SJSA1 (cell line): Measurements from ENCODE around the gene SLC1A3. TPM values are rescaled to one million over a fixed set of nuclear protein-coding genes. Genes with fewer than 3 reads are reported as not detected.

Source experiments
- DNase-seq, 2 experiments: peaks; one replicate each; pipeline ENCODE4 v3.0.0-alpha.2; 2015 to 2020; ENCODE audit warnings: low spot score in 2 of 2, low read depth in 1 of 2
- H3K27ac ChIP-seq: fragments of 250-450 bp; sonication (Bioruptor Pico); 2 replicates; pipeline ENCODE4 v1.5.1; 2020; ENCODE audit warnings: mild to moderate bottlenecking, moderate library complexity
- H3K27me3 ChIP-seq: fragments of 250-450 bp; sonication (Bioruptor Pico); replicated peaks from 2 replicates; pipeline ENCODE4 v1.5.1; 2020; ENCODE audit warnings: mild to moderate bottlenecking, moderate library complexity
- H3K36me3 ChIP-seq: fragments of 250-450 bp; sonication (Bioruptor Pico); 2 replicates; pipeline ENCODE4 v1.5.1; 2020; ENCODE audit warnings: mild to moderate bottlenecking
- H3K4me1 ChIP-seq: fragments of 250-450 bp; sonication (Bioruptor Pico); replicated peaks from 2 replicates; pipeline ENCODE4 v1.6.1; 2021; ENCODE audit warnings: mild to moderate bottlenecking
- H3K4me3 ChIP-seq: fragments of 250-450 bp; sonication (Bioruptor Pico); 2 replicates; pipeline ENCODE4 v1.5.1; 2020; ENCODE audit warnings: mild to moderate bottlenecking
- H3K9me3 ChIP-seq: fragments of 250-450 bp; sonication (Bioruptor Pico); replicated peaks from 2 replicates; pipeline ENCODE4 v1.5.1; 2020; ENCODE audit warnings: mild to moderate bottlenecking
- total RNA-seq: library from RNA; depleted of rRNA; stranded (reverse); fragments of >200 nt; shearing (Covaris generic); gene quantifications from 2 replicates; pipeline ENCODE4 v1.2.3, GENCODE V29; 2014

SLC1A3 gene
- total RNA-seq, 1 experiment from 2014 or later = 37.0 TPM

DNA sequence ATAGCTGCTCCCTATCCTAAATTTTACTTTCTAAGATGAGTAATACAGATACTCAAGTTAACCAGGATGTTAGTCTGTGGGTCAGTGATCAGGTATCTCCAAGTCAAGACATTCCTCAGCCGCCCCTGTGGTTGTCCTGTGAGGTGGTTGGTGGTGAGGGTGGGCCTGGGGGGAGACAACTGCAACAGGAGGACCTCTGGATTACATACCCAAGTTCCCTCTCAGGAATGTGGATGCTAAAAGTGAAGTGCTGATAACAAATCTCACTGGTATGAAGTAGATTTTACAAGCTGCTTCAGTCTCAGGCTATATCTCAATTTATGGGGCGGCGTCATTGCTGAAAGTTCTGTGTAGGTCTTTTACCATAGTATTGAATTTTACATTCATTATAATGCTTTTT lies 38.3 kb downstream of the SLC1A3 start:
- peaks cover 47% of the 10 kb centered on the region for H3K4me1 ChIP-seq
- no peak for DNase-seq

DNA sequence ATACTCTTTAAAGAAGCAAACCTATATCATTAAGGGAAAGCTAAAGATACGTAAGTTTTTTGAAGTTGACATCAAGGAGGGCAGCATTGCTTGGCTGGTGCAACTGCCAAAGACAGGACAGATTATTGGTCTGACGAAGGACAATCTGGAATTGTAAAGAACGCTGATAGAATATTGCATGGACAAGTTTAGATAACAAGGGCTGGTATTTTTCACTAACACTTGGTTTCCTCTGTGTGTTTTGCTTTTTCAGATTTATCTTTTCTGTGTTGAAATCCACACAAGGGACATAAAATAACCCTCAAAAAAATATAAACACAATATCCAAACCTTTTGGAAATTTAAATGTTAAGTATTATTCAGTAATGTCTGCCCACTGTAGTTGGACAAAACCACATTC lies 39.7 kb downstream of the SLC1A3 start:
- H3K4me1 ChIP-seq = peaks cover 34% of the 10 kb centered on the region
- 0 out of 2 replicates have a peak, but pooled peaks cover 2% of the 10 kb centered on the region for H3K9me3 ChIP-seq
- H3K36me3 ChIP-seq = peaks cover 48% of the 10 kb centered on the region
- H3K27ac ChIP-seq = peak overlapping the region; percentile 62
- H3K27me3 ChIP-seq = no peaks in the 10 kb centered on the region
- DNase-seq = no peak
- no peak overlapping the region for H3K4me3 ChIP-seq

More for the DNA sequence above, 38.3 kb downstream of the SLC1A3 start:
- Histone ChIP-seq H3K4me3 (no peak overlapping the region), H3K9me3 (0 out of 2 replicates have a peak, but pooled peaks cover 2% of the 10 kb centered on the region), H3K36me3 (peaks cover 50% of the 10 kb centered on the region), H3K27ac (no peak overlapping the region), H3K27me3 (no peaks in the 10 kb centered on the region)

DNA sequence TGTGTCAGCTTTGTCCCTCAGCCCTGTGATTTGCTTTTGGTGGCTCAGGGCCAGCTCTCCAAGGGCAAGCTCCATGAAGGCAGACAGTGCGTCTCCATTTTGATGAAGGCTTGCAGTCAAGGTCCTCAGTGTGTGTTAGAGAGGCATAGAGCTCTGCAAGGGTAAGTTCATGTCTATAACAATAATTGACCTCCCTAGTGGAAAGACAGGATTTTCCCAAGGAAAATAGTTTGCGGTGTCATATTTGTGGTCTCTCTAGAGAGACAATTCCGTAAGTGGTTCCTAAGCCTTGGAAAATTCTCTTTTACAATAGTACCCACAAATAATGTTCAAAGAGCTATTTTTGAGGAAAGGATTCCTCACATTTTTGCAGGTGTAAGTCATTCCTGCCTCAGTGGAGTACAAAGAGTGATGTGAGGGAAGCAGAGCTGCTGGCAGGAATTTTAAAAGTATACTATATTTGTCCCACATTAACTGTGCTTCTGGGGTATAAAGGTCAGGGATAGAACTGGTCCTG lies 40.2 kb downstream of the SLC1A3 start:
- Histone ChIP-seq H3K27ac (peak overlapping the region; percentile 92), H3K36me3 (peaks cover 48% of the 10 kb centered on the region), H3K4me3 (no peak overlapping the region), H3K27me3 (no peaks in the 10 kb centered on the region), H3K4me1 (peaks cover 29% of the 10 kb centered on the region), H3K9me3 (0 out of 2 replicates have a peak, but pooled peaks cover 2% of the 10 kb centered on the region)
- peak; percentile 88 to 96 for DNase-seq

DNA sequence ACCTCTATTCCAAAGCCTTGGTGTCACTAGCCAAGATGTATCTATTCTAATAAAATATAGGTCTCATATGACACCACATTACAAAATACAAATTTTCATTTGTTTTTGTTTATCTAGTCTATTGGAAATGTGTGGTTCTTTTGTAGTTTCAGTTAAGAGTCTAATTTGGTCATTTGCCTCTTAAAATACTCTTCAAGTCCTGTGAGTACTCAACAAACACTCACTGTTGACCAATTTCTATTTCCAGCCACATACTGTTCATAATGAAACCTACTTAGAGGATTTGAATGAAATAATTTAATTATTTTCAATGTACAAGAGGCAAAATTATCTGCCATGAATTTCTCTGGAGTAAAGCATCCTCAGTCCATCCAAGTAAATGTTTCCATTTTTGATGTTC lies 40.6 kb downstream of the SLC1A3 start:
- Histone ChIP-seq H3K27me3 (no peaks in the 10 kb centered on the region), H3K4me3 (no peak overlapping the region), H3K36me3 (peaks cover 46% of the 10 kb centered on the region), H3K4me1 (peaks cover 24% of the 10 kb centered on the region), H3K9me3 (0 out of 2 replicates have a peak, but pooled peaks cover 2% of the 10 kb centered on the region), H3K27ac (peak overlapping the region; percentile 92)
- no peak for DNase-seq

DNA sequence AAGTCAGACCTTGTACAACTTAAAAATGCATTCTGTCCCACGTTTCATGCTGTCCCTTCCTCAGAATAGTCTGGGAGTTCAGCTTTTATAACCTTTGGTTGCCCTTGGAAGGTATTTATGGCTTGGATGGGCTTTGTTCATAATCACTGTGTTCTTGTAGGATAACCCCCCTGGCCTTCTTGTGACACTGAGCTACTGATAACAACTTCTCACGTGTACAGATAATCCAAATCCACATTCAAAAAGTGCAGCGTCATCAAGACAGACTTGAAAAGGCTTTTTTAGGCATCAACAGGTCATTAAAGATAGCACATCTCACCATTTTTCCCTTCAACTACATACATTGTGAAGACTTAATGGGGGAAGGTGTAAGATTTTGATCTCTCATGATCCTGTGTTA lies 42.0 kb downstream of the SLC1A3 start:
- Histone ChIP-seq H3K27me3 (no peaks in the 10 kb centered on the region), H3K36me3 (peaks cover 47% of the 10 kb centered on the region), H3K4me1 (peaks cover 22% of the 10 kb centered on the region), H3K4me3 (no peak overlapping the region), H3K27ac (no peak overlapping the region), H3K9me3 (0 out of 2 replicates have a peak, but pooled peaks cover 2% of the 10 kb centered on the region)
- no peak for DNase-seq

DNA sequence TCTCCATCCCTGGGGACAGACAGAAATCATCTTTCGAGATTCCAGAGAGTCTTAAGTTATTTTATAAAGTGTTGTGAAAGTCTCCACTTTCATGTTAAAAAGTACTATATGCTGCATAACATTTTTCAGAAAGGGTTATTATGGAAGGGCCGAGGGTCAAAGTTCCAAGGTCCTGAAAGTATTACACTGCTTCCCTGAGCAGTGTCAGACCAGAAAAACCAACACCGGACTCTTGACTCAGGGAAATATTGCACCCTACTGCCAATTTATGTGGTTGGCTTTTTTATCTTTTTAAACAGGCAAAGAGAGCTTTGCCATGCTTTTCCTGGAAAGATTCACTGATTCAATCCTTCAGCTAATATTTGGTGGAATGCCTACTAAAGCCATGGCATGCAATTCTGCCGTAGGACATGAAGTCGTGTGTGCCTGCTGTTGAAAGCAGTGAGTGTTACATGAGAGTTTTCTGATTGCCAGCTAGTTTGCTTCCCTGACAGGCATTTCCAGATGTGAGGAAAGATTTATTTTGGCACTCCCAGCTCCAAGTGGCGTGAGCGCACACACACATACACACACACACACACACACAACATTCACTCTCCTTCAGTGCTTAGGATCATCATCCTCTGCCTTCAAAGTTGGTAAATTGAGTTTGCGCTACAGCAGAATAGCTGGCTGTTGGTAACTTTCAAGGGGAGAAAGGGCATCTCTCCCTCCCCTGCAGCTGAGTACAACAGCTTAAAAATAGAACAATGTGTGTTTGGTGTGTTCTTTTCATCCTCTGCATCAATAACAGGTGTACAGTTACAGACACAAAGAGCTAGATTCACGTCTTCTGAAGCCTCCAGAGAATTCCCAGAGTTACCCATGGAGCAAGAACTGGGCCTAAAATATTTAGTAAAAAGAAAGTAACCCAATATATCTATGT lies 45.6 kb downstream of the SLC1A3 start:
- Histone ChIP-seq H3K36me3 (peaks cover 46% of the 10 kb centered on the region), H3K4me1 (peaks cover 17% of the 10 kb centered on the region), H3K27me3 (no peaks in the 10 kb centered on the region), H3K4me3 (no peak overlapping the region), H3K9me3 (0 out of 2 replicates have a peak, but pooled peaks cover 2% of the 10 kb centered on the region), H3K27ac (no peak overlapping the region)
- DNase-seq = no peak

DNA sequence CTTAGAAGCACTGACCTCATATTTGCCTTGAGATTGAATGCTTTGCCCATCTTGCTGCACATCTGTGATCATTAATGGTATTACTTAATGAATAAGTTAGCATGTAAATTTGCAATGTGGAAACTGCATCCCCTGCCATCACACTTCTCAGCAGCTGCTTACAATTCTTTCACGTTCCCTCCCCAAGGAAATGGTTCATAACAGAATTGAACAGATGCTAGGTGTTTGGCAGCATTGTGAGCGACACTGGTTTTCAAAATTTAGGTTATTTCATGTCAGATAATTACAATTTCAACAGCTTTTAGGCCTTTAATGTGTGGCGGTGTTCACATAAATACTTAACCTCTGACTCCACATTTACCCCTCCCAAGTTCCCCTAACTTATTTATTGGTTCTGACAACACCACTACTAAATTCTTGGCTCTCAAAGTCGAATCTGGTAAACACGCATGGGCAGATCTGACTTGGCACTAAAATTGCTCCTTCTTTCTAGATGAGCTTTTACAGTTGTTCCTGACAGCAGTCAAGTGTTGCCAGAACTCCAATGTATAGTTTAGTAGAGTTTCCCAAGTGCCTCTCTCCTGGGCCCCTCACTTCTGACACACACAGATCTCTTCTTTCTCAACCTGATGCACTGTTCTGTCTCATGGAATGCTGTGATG lies 46.8 kb downstream of the SLC1A3 start:
- no peak for DNase-seq
- Histone ChIP-seq H3K27me3 (no peaks in the 10 kb centered on the region), H3K4me3 (no peak overlapping the region), H3K9me3 (0 out of 2 replicates have a peak, but pooled peaks cover 2% of the 10 kb centered on the region), H3K4me1 (peaks cover 19% of the 10 kb centered on the region), H3K36me3 (peaks cover 37% of the 10 kb centered on the region), H3K27ac (no peak overlapping the region)

DNA sequence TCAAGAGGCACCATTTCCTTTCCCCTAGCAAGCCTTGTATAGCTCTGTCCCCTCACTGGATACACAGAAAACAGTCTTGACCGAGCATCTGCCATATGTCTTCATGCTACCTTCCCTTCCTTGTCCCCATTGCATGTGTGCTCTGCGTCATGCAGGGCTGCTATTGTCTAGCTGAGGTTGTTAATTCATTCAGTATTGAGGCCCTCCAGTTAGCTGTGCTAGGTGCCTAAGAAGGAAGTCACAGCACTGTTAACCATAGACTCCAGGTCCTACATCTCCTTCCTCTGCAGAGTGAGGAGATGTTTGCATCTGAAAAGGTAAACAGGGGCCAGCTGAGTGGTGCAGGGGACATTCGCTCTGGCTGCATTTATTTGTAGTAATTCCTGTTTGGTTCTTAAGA lies 48.2 kb downstream of the SLC1A3 start:
- no peaks in the 10 kb centered on the region for H3K9me3 ChIP-seq
- H3K4me3 ChIP-seq = no peak overlapping the region
- H3K27ac ChIP-seq = no peak overlapping the region
- DNase-seq = no peak
- peaks cover 32% of the 10 kb centered on the region for H3K36me3 ChIP-seq
- no peaks in the 10 kb centered on the region for H3K27me3 ChIP-seq
- peaks cover 24% of the 10 kb centered on the region for H3K4me1 ChIP-seq

DNA sequence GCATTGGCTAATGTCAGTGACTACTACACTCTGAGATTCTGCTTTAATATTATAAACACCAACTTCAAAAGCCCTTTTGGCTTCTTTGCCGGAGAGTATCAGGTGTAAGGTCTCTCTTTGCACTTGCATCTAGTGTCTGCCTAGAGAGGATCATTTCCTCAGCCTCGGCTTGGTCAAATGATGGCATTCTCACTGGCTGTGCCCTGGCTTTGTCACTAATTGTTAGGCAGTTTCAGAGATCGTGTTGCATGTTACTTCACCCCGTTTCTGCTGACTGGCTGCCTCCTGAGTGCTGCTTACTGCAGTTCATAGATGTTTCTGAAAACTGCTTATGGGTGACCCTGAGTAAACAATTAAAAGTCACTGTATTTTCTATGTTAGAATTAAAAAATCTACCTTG lies 48.8 kb downstream of the SLC1A3 start:
- no peaks in the 10 kb centered on the region for H3K27me3 ChIP-seq
- H3K27ac ChIP-seq = no peak overlapping the region
- no peak for DNase-seq
- no peaks in the 10 kb centered on the region for H3K9me3 ChIP-seq
- H3K36me3 ChIP-seq = peaks cover 34% of the 10 kb centered on the region
- peaks cover 24% of the 10 kb centered on the region for H3K4me1 ChIP-seq
- H3K4me3 ChIP-seq = no peak overlapping the region

DNA sequence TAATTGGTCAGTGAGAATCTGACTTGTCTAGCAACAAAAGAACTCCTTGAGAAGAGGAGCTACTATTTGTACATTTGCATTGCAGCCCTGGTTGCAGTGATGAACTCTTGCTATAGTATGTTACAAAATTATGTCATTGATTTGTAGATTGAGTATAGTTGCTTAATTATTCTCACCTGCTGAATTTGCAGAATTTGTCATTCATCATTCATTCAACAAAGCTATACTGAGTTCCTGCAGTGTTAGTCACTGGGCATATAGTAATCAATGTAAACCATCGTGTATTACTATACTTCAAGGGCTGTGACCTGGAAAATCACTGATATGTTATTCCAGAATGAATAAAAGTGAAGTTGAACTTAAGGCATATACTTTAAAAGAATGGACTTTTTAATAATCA lies 50.1 kb downstream of the SLC1A3 start:
- Histone ChIP-seq H3K27me3 (no peaks in the 10 kb centered on the region), H3K9me3 (no peaks in the 10 kb centered on the region), H3K27ac (no peak overlapping the region), H3K36me3 (peaks cover 36% of the 10 kb centered on the region), H3K4me1 (peaks cover 24% of the 10 kb centered on the region), H3K4me3 (no peak overlapping the region)
- DNase-seq = no peak

DNA sequence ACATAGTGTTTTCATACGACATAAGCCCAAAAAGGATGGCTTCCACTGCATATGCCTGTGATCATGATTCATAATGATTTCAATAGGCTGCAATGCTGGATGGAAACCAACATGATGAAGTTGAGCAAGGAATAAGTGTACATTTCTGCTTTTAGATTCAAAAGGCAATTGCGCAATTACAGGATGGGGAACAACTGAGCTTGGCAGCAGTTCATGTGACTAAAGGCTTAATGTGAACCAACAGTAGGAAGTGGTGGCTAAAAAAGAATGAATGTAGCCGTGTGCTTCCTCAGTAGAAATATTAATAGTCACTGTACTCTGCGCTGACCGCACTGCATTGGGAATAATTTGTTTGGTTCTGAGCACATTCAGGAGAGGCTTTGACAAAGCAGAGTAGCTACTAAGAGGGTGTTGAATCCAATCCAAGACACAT lies 51.2 kb downstream of the SLC1A3 start:
- H3K27me3 ChIP-seq = no peaks in the 10 kb centered on the region
- peak overlapping the region; percentile 79 for H3K27ac ChIP-seq
- DNase-seq = peak; percentile 59 to 78
- no peak overlapping the region for H3K4me3 ChIP-seq
- peaks cover 31% of the 10 kb centered on the region for H3K36me3 ChIP-seq
- peaks cover 24% of the 10 kb centered on the region for H3K4me1 ChIP-seq
- no peaks in the 10 kb centered on the region for H3K9me3 ChIP-seq

DNA sequence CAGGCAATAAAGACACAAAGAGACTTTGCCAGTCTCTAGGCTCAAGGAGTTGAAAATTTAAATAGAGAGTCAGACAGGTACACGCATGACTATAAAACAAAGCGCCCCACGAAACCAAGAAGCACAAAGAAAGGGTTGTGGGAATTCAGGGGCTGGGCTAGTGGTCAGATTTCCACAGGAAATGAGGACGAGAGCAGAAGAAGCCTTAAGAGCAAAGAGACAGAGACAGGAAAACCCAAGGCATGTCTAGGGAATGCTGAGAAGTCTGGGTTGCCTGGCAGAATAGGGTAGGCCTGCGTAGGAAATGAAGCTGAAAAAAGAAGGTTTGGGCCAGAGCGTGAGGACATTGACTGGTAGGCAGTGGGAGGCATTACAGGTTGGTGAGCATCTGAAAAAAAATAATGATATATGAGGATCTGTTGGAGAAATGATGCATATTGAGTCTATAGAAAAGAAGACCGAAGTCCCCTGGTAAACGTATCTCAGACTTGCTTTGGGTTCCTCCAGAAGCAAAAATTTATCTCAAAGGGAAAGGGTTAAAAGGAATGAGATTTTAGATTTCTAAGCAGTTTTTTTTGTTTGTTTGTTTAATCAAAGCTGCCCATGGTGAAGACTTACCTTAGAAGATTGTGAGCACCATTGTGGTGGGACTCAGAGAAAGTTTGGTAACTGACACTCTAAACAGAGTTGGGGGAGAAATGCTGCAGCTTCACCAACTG lies 51.8 kb downstream of the SLC1A3 start:
- Histone ChIP-seq H3K36me3 (peaks cover 25% of the 10 kb centered on the region), H3K27ac (peak overlapping the region; percentile 79), H3K4me3 (no peak overlapping the region), H3K9me3 (no peaks in the 10 kb centered on the region), H3K4me1 (peaks cover 24% of the 10 kb centered on the region), H3K27me3 (no peaks in the 10 kb centered on the region)
- DNase-seq = no peak

DNA sequence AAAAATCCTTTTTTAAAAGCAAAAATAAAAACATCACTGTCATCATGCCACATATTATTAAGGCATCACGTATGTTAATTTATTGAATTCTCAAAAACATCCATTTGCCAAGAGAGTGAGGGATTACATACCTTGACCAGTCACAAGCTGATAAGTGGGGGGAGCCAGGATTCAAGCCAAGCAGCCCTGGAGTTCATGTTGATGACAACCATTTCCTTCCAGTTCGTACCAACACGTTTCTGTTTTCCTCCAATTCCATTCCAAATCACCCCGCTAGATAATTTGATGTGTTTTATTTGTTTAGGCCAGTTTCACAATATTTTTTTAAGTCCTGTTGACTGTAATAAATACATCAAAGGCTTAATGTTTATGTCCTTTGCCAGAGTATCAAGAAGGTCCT lies 53.0 kb downstream of the SLC1A3 start:
- Histone ChIP-seq H3K4me1 (peaks cover 24% of the 10 kb centered on the region), H3K27ac (no peak overlapping the region), H3K4me3 (no peak overlapping the region), H3K27me3 (no peaks in the 10 kb centered on the region), H3K36me3 (peaks cover 18% of the 10 kb centered on the region), H3K9me3 (no peaks in the 10 kb centered on the region)
- DNase-seq = no peak
